HG03432 (cell line): Measurements from ENCODE around the gene USP13.

Experiments
- ATAC-seq: cut with Tn5 transposase; IDR thresholded peaks from one replicate; pipeline ENCODE4 v1.9.1; 2021; ENCODE audit warnings: mild to moderate bottlenecking, moderate library complexity; ENCODE audit not compliant: unreplicated experiment

Gene USP13

DNA sequence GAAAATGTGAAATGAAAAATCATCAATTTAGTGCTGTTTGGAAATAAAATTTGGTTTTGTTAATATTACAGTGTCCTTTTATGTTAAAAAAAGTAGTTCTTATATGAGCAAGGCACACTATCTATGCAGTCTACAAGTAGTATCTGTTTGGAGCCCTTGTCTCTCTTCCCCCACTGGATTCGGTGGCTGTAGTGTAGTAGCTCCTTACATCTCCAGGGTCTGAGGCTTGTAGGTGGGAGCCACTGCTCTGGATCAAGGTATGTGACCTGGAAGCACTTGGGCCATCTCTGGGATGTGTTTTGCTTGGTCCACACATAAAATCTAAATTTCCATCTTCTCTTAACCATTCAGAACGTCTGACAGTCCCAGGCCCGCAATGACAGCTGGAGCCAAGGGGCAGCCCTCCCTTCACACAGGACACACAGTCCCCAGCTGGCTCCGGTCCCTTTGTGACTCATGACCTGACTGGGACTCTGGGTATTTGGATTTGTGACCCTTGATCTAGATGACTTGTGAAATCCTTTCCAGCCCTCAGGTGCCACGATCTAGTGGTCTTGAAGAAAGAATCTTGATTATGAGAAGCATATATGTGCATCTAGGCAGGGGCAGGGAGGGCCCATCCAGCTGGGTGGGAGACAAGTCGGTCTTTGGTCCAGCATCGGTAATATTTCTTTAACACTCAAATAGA lies 80.0 kb downstream of the USP13 start:
- no peak for ATAC-seq

DNA sequence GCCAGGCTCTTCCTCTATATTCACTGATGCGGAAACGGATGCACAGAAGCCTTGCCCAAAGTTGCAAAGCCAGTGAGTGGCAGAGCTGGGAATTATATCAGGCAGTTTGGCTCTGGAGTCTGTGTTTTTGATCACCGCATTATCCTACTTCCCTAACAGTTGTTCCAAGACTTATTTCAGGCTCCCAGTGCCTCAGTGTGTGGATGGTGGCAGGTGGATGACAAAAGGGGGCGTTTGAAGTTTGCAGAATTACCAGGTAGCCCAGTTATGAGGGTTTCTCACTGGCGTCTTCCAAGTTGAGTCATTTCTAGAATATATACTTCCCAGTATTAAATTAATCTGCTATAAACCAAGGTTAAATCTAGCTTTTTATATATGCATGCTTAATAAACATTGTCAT lies 81.0 kb downstream of the USP13 start:
- ATAC-seq, result no peak

DNA sequence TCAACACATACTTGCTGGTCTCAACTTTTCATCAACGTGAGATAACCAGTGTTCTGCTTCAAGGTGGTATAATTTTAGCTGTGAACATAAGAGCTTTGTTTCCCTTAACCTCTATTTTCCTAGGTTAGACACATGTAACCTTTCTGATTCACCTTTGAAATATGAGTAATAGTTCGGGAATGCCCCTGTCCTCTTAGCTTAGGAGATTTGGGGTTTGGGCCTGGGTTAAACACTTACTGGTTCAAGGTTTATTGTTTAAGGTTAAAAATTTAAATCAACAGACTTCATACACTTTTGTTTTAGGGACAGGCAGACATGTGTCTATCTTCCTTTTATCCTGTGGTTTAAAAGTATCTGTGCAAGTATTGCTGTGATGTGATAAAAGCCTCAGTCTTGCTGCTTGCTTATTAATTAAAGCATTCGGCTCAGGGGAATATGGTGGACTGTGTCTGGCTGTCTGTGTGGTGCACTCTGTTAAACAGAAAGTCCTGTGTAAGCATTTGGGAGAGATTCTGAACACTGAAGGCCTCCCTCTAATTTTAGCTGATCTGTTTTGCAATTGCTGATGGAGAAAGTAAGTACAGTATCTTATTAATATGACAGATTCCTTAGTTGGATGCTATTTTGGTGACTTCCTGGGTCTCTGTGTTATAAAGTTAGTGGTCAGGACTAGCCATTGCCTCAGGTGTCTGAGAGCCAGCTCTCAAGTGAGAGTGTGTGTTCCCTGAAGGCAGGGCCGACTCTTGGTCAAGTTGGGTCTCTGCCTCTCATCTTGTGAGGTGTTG lies 81.8 kb downstream of the USP13 start:
- ATAC-seq, result no peak

DNA sequence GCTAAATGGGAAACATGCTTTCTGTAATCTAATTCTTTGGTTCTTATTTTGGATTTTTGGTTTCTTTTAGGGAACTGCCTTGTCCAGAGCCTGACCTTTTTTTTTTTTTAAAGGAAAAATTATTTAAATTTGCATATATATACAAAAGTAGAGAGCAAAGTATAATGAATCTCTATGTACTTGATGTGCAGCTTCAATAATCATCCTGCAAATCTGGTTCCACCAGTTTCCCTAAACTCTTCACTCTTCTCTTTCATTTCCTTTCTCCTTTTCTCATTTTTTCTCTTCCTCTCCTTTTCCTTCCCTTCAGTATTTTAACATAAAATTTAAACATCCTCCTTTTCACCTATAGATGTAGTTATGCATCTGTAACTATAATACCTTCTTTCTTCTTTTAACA lies 82.5 kb downstream of the USP13 start:
- ATAC-seq, result no peak

GRCh38 chr3:179738998-179739397 lies 86.2 kb downstream of the USP13 start:
- ATAC-seq, result no peak

DNA sequence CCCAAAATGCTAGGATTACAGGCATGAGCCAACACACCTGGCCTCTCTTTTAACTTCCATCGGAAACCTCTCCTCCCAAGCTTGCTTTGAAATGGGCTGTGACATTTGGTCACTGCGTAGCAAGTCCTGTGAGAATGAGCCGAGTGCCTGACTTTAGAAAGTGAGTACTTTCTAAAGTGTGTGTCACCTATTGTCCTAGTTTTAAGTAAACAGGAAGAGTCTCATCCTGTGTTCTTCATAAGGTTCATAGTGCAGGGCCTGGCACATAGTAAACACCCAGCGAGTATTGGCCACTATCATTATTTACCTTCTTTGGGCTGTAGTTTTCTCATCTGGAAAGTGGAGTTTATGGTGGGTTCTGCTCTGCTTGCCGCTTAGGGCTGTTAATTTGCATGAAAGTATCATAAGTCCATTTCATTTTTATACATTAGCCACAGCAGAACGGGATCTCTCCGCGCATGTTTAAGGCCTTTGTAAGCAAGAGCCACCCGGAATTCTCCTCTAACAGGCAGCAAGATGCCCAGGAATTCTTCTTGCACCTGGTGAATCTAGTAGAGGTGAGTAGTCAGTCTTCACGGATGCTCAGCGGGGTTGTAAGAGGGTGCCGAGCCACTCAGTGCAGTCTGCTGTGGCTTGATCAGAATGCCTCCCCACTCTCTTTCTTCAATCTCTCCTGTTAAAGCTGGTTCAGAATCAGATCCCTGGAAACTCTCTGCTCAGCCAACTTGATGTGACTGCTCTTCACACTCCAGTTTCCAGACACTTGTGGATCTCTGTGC lies 87.2 kb downstream of the USP13 start:
- ATAC-seq, result no peak

GRCh38 chr3:179743913-179744312 lies 91.1 kb downstream of the USP13 start:
- no peak for ATAC-seq

- no peak for ATAC-seq
Measured at GRCh38 chr3:179744667-179745066, 91.8 kb downstream of the USP13 start.

GRCh38 chr3:179745079-179745478 lies 92.2 kb downstream of the USP13 start:
- ATAC-seq, result no peak

DNA sequence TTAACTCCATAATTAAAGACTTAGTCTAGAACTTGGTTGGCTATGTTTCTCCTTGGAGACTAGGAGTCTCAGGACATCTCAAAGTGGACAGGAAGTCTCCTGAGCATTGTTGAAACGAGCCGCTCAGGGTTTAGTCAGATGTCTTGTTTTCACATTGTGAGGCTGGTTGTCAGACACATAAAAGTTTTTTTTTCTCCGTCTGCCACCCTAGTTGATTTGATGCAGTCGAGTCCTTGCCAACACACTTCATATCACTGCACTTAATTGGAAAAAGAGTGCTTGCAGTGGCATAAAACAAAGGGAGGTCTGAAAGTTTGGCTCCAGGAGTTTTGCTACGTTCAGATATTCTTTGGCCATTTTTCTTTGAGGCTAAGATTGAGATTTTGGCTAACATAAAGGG lies 92.9 kb downstream of the USP13 start:
- ATAC-seq, result no peak

DNA sequence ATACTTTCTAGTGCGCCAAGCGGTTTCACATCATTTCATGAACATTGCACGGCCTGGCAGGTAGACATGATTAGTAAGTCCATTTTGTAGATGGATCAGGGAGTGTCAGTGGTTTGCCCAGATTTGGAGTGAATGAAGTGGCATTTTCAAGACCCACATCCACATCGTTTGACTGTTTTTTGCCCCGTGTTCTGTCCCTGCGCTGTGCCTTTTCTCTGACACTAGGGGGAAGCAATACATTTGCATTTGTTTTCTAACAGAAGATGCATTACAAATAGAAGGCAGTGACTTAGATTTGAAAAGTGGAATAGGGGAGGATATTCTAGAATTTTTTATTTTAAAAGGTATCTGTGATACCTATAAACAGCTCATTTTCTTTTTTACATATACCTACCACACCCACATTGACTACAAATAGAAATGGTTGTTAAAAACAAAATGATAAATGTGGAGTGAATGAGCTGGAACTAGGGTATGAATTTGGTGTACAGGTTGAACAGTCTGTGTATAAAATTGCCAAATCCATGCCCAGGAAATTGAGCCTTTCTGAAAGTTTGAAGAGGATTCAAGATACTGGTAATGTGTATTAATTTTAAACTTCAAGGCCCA lies 98.0 kb downstream of the USP13 start:
- no peak for ATAC-seq

DNA sequence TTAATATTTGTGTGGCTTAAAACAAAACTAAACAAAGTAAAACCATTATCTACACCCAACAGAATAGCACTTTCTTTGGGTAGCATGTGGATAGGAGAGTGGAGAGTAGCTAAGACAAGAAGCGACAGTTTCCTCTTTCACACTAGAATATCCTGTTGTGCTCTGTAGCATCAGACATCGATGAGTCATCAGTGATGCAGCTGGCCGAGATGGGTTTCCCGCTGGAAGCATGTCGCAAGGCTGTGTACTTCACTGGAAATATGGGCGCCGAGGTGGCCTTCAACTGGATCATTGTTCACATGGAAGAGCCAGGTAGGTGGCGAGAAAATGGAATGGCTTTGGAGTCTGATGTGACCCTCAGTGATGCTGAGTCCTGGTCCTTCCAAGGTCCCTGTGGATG lies 108.1 kb downstream of the USP13 start:
- no peak for ATAC-seq

GRCh38 chr3:179765396-179765795 lies 112.6 kb downstream of the USP13 start:
- no peak for ATAC-seq

DNA sequence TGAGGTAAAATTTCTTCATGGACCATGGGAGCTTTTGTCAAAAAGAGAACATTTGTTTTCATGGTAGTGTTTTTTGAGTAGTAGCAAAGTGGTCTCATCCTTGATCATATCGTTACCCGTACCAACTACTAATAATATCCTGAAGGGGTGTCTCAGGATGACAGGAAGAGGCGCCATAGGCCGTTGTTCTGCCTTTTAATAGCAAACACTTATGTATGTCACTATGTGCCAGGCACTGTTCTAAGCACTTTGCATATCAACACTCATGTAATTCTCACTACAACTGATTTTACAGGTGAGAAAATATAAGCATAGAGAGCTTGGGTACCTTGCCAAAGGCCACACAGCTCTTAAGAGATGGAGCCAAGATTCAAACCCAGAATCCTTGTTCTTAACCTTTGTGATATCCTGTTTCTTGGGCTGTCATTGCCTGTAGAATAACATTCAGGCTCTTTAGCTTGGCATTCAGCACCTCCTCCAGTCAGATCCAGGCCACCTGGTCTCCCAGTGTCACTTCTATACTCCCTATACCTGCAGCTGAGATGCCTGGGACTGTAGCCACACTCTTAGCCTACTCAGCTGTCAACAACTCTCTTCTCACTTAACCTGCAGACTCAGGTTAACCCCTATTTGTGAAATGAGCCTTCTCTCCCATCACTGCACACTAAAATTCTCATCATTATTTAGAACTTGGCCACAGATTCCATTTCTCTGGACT lies 113.7 kb downstream of the USP13 start:
- ATAC-seq, result no peak

DNA sequence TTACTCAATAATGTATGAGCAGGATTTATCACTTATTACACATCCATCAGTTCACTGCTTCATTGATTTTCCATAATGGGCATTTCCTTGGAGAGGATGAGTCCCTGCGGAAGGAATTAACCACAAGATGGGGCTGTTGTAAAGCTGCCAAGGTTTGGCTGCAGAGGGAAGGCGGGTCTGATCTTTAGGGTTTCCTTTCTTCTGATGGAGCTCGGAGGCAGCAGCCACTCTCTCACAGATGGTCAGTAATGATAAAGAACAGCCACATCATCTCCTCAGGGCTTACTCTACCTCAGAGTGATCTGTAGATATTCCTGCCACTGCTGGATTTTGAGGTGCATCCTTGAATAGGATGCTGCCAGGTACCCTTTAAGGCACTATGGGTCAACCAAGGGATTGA lies 115.2 kb downstream of the USP13 start:
- ATAC-seq, result no peak

- no peak for ATAC-seq
Measured at GRCh38 chr3:179769411-179770247, 116.8 kb downstream of the USP13 start.

DNA sequence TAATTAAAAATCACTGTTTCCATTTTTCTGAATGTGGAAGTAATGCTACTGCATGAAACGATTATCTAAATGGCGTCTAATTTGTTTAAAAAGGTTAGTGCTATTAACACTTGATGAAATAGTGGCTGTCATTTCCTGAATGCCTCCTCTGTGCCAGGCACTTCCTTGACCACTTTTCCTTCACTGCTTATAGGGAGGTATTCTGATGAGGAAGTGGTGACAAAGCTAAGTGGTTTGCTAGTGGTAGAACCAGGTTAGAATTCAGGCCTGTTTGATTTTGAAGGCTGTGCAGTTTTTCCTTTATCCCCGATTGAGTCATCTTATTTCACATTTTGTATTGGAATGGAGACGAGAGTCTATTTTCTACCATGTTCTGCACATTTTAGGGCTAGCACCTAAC lies 119.0 kb downstream of the USP13 start:
- no peak for ATAC-seq

GRCh38 chr3:179772297-179772696 lies 119.5 kb downstream of the USP13 start:
- ATAC-seq, result no peak

- no peak for ATAC-seq
Measured at GRCh38 chr3:179775416-179776122, 122.7 kb downstream of the USP13 start.
